Activated CD8-positive, alpha-beta memory T cell treated with anti-CD3 and anti-CD28 coated beads, Interleukin-2, amount 10 ng/mL, durations not matched to agents 7 days and 5 days (primary cell): ENCODE data around the gene EMC6. TPM values are rescaled to one million over a fixed set of nuclear protein-coding genes. Genes with fewer than 3 reads are reported as not detected.
"Not testable (repeated sequence)": the region's sequence is repeated elsewhere in the genome, so short reads cannot be mapped to it uniquely, and the experiment has no call there.

Source experiments
- ATAC-seq: fragments of 150-1000 bp; cut with Tn5 transposase; one replicate; pipeline ENCODE4 v1.10.0; 2021; ENCODE audit warnings: moderate library complexity
- CTCF ChIA-PET: fragments of 350-600 bp; sonication (Branson Sonifier 250); formaldehyde crosslinking; loops from one replicate; lab custom pipeline; 2021; ENCODE audit warnings: antibody characterized with exemption; lab: Charles Lee
- DNase-seq: peaks from one replicate; pipeline ENCODE4 v3.0.0-alpha.2; 2020
- H3K27ac Mint-ChIP-seq: one replicate; pipeline ENCODE4 v1.8.0; 2021; ENCODE audit warnings: mild to moderate bottlenecking, mixed read lengths
- H3K27me3 Mint-ChIP-seq: one replicate; pipeline ENCODE4 v1.8.0; 2021; ENCODE audit warnings: mixed read lengths
- H3K36me3 Mint-ChIP-seq: one replicate; pipeline ENCODE4 v1.8.0; 2021; ENCODE audit warnings: mild to moderate bottlenecking, mixed read lengths
- H3K4me1 Mint-ChIP-seq: one replicate; pipeline ENCODE4 v1.8.0; 2021; ENCODE audit warnings: mixed read lengths
- H3K4me3 Mint-ChIP-seq: one replicate; pipeline ENCODE4 v1.8.0; 2021; ENCODE audit warnings: mild to moderate bottlenecking, moderate library complexity, mixed read lengths
- H3K9me3 Mint-ChIP-seq: one replicate; pipeline ENCODE4 v1.8.0; 2022; ENCODE audit warnings: low read depth, mixed read lengths
- total RNA-seq, 2 experiments: library from RNA; stranded (reverse); gene quantifications; one replicate each; pipeline ENCODE4 v1.2.3, GENCODE V29; 2021

EMC6 gene
- total RNA-seq, 2 experiments from 2014 or later, result 43.7 to 57.0 TPM

GRCh38 chr17:3705718-3705984 is 37.0 kb downstream of the EMC6 start:
- CTCF ChIA-PET, result interaction anchor here (0.6 kb wide), 1 partner anchor 22 kb away, joined by 3 read pairs; no protein-coding TSS in a partner anchor
- not testable (repeated sequence) for ATAC-seq, H3K27ac Mint-ChIP-seq, H3K27me3 Mint-ChIP-seq, H3K4me3 Mint-ChIP-seq, DNase-seq, H3K9me3 Mint-ChIP-seq
- peaks cover 24% of the 10 kb centered on the region for H3K4me1 Mint-ChIP-seq
- peaks cover 17% of the 10 kb centered on the region for H3K36me3 Mint-ChIP-seq

- peaks cover 44% of the 10 kb centered on the region for H3K4me1 Mint-ChIP-seq
- peaks cover 18% of the 10 kb centered on the region for H3K36me3 Mint-ChIP-seq
- H3K27ac Mint-ChIP-seq, result no peak overlapping the region
- H3K9me3 Mint-ChIP-seq, result no peaks in the 10 kb centered on the region
- DNase-seq (no peak), ATAC-seq (no peak)
- CTCF ChIA-PET, result interaction anchor here (0.8 to 3.1 kb wide), 5 partner anchors 9 to 45 kb away, joined by 3 to 18 read pairs (median 3); partner anchors contain the start of genes HASPIN and P2RX5
- H3K4me3 Mint-ChIP-seq, result no peak overlapping the region
- H3K27me3 Mint-ChIP-seq, result no peaks in the 10 kb centered on the region
Measured at GRCh38 chr17:3708366-3708765, 39.8 kb downstream of the EMC6 start.

- peaks cover 54% of the 10 kb centered on the region for H3K4me1 Mint-ChIP-seq
Measured at GRCh38 chr17:3710951-3711383, 42.4 kb downstream of the EMC6 start.

GRCh38 chr17:3712811-3713463 is 44.3 kb downstream of the EMC6 start:
- ATAC-seq, result no peak
- Mint-ChIP-seq H3K27me3 (no peaks in the 10 kb centered on the region), H3K36me3 (peaks cover 48% of the 10 kb centered on the region), H3K4me3 (peak overlapping the region; percentile 17), H3K4me1 (peaks cover 52% of the 10 kb centered on the region), H3K27ac (peak overlapping the region; percentile 84), H3K9me3 (no peaks in the 10 kb centered on the region)
- DNase-seq, result peak; percentile 49
- CTCF ChIA-PET, result interaction anchor here (0.8 to 3.6 kb wide), 4 partner anchors 10 to 115 kb away, joined by 3 to 23 read pairs (median 14); partner anchors contain the start of genes HASPIN and P2RX5

More at GRCh38 chr17:3710951-3711383, 42.4 kb downstream of the EMC6 start:
- Mint-ChIP-seq H3K36me3 (peaks cover 32% of the 10 kb centered on the region), H3K9me3 (no peaks in the 10 kb centered on the region), H3K27ac (peak overlapping the region; percentile 83), H3K27me3 (no peaks in the 10 kb centered on the region), H3K4me3 (peak overlapping the region; percentile 35)
- ATAC-seq, result peak; percentile 99
- CTCF ChIA-PET, result interaction anchor here (0.8 to 3.6 kb wide), 11 partner anchors 12 to 662 kb away, joined by 3 to 23 read pairs (median 7); partner anchors contain the start of genes HASPIN, NCBP3 and P2RX5
- peak; percentile 90 for DNase-seq

- Mint-ChIP-seq H3K9me3 (no peaks in the 10 kb centered on the region), H3K4me1 (peaks cover 45% of the 10 kb centered on the region), H3K27ac (no peak overlapping the region), H3K27me3 (no peaks in the 10 kb centered on the region), H3K4me3 (no peak overlapping the region), H3K36me3 (peaks cover 65% of the 10 kb centered on the region)
- DNase-seq (no peak), ATAC-seq (no peak)
- CTCF ChIA-PET, result interaction anchor here (0.7 kb wide), 1 partner anchor 8 kb away, joined by 5 read pairs; the partner anchor contains the start of gene HASPIN
Measured at GRCh38 chr17:3715296-3715695, 46.7 kb downstream of the EMC6 start.

- Mint-ChIP-seq H3K4me1 (peaks cover 43% of the 10 kb centered on the region), H3K27me3 (no peaks in the 10 kb centered on the region), H3K36me3 (peaks cover 63% of the 10 kb centered on the region), H3K4me3 (no peak overlapping the region), H3K9me3 (no peaks in the 10 kb centered on the region), H3K27ac (no peak overlapping the region)
- no peak for ATAC-seq
- CTCF ChIA-PET, result interaction anchor here (1.1 to 1.8 kb wide), 3 partner anchors 10 to 36 kb away, joined by 3 read pairs; no protein-coding TSS in a partner anchor
- no peak for DNase-seq
Measured at GRCh38 chr17:3718201-3718600, 49.6 kb downstream of the EMC6 start.

- peaks cover 40% of the 10 kb centered on the region for H3K4me1 Mint-ChIP-seq
- H3K27me3 Mint-ChIP-seq, result no peaks in the 10 kb centered on the region
- ATAC-seq (no peak), DNase-seq (no peak)
- H3K27ac Mint-ChIP-seq, result no peak overlapping the region
- H3K4me3 Mint-ChIP-seq, result no peak overlapping the region
- CTCF ChIA-PET, result interaction anchor here (0.6 to 1.8 kb wide), 5 partner anchors 24 to 150 kb away, joined by 3 to 4 read pairs (median 3); partner anchors contain the start of gene P2RX5
- H3K36me3 Mint-ChIP-seq, result peaks cover 62% of the 10 kb centered on the region
- H3K9me3 Mint-ChIP-seq, result no peaks in the 10 kb centered on the region
Measured at GRCh38 chr17:3719265-3719664, 50.7 kb downstream of the EMC6 start.

Other genes with a start within 250 kb of the EMC6 start
- not detected for gene OR1E2, start 235.0 kb upstream of the EMC6 start, total RNA-seq
- under 1 TPM in 1 of 2 experiments, not detected in 1; 0.67 TPM for gene SPATA22, start 197.0 kb upstream of the EMC6 start, total RNA-seq
- not detected for gene ASPA, start 192.8 kb upstream of the EMC6 start, total RNA-seq
- gene TRPV3, start 111.0 kb upstream of the EMC6 start, total RNA-seq, result under 1 TPM; 0.41 to 0.98 TPM
- 1 to 10 TPM; 5.3 to 5.4 TPM for gene TRPV1, start 59.4 kb upstream of the EMC6 start, total RNA-seq
- gene SHPK, start 32.6 kb upstream of the EMC6 start, total RNA-seq, result 10 to 100 TPM; 13.4 to 13.9 TPM
- 10 to 100 TPM in 1 of 2 experiments, 1 to 10 TPM in 1; 9.7 to 20.6 TPM for gene CTNS, start 32.1 kb upstream of the EMC6 start, total RNA-seq
- 10 to 100 TPM; 19.5 to 27.9 TPM for gene TAX1BP3, start 234 bp upstream of the EMC6 start, total RNA-seq
- 10 to 100 TPM; 18.1 to 24.6 TPM for gene P2RX5, start 27.3 kb downstream of the EMC6 start, total RNA-seq
- 10 to 100 TPM; 30.4 to 31.2 TPM for gene HASPIN, start 55.1 kb downstream of the EMC6 start, total RNA-seq
- 10 to 100 TPM; 54.4 to 70.9 TPM for gene ITGAE, start 132.4 kb downstream of the EMC6 start, total RNA-seq
- gene NCBP3, start 177.4 kb downstream of the EMC6 start, total RNA-seq, result 10 to 100 TPM; 46.3 to 48.7 TPM
- gene CAMKK1, start 224.2 kb downstream of the EMC6 start, total RNA-seq, result 1 to 10 TPM; 1.8 TPM
- gene P2RX1, start 247.7 kb downstream of the EMC6 start, total RNA-seq, result under 1 TPM; 0.58 to 0.61 TPM